Measurements from ENCODE around the gene DCPS. TPM values are rescaled to one million over a fixed set of nuclear protein-coding genes. Genes with fewer than 3 reads are reported as not detected.
"Not testable (repeated sequence)": the region's sequence is repeated elsewhere in the genome, so short reads cannot be mapped to it uniquely, and the experiment has no call there.

The DCPS gene
- total RNA-seq, 1 donor from 2014 or later = 14.5 TPM

DNA sequence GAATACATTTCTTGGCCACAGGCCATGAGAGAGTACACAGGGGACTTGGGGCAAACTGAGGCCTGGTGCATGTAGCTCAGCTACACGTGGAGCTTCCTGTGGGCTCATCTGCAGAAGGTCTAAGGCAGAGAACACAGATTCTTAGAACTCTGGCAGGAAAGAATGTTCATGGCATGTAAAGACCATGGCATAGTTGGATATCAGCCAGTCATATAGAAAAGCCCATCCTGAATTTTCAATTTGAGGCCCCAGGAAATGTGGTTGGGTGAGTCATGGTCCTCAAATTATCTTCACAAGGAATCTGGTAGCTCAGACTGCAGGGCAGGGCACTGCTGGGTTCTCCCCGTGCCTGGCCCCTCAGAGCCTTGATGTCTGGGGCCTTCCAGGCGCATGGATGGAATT is 37.9 kb downstream of the DCPS start:
- DNase-seq (ENCODE audit: low spot score) = no peak
- no peak for ATAC-seq

DNA sequence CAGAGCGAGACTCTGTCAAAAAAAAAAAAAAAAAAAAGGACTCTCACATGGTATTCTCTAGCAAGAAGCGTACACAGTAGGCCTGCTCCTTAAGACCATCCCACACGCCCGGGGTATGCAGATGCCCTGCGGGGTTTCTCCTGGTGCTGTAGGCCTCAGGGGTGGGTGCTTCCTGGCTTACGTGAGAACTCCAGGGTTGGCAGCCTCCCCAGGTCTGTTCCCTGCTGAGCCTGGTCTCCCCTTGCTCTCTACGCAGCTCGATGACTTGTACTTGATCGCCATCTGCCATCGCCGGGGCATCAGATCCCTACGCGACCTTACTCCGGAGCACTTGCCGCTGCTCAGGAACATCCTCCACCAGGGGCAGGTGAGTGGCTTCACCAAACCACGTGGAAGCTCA is 39.2 kb downstream of the DCPS start:
- no peak for ATAC-seq
- no peak for DNase-seq (ENCODE audit: low spot score)

DNA sequence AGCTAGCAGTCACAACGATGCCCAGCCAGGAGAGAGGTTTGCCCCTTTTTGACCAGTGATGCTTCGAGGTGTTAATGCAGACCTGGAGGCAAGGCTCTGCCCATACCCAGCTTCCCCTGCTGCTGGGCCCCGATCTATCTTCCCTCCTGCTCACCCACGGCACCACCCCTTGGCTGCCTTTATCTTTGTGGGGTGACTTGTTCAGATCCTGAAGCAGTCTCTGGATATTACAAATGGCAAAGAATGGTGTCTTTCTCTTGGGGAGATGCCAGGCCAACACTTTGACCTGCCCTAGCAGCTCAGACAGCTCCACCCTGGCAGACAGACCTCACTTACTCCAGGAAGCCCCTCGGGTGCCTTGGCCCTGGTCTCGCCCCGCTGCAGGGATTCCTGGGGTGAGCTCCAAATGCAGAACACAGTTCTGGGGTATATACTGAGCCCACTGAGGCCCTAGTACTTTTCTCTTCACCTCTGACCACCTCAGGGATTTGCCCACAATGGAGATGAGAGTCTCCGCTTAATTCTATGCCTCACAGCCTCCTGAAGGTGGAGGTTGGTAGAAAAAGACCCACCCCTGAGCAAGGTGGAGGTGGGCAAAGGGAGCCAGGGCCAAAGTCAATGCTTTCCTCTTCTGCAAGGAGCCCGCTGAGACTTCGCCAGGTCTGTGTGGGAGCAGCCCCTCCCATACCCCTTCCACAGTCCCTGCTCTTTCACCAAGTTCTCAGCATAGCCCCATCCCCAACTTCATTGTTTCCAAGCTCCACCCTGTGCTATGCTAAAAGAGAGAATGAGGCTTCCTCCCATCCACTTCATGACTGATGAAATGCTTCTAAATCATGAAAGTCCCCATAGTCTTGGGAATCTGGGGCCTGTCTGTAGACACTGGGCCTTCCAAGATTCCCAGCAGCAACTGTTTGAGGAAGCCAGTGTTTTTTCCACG is 40.6 kb downstream of the DCPS start:
- no peak for ATAC-seq
- DNase-seq (ENCODE audit: low spot score) = no peak

DNA sequence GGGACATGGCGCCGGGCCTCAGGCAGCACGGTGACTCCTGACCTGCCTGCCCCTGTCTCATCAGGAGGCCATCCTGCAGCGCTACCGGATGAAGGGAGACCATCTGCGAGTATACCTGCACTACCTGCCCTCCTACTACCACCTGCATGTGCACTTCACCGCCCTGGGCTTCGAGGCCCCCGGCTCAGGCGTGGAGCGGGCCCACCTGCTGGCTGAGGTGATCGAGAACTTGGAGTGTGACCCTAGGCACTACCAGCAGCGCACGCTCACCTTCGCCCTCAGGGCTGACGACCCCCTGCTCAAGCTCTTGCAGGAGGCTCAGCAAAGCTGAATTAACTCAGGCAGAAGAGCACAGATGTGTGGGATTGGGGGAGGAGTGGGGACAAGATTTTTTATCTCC is 41.4 kb downstream of the DCPS start:
- ATAC-seq (no peak), DNase-seq (ENCODE audit: low spot score) (no peak)

DNA sequence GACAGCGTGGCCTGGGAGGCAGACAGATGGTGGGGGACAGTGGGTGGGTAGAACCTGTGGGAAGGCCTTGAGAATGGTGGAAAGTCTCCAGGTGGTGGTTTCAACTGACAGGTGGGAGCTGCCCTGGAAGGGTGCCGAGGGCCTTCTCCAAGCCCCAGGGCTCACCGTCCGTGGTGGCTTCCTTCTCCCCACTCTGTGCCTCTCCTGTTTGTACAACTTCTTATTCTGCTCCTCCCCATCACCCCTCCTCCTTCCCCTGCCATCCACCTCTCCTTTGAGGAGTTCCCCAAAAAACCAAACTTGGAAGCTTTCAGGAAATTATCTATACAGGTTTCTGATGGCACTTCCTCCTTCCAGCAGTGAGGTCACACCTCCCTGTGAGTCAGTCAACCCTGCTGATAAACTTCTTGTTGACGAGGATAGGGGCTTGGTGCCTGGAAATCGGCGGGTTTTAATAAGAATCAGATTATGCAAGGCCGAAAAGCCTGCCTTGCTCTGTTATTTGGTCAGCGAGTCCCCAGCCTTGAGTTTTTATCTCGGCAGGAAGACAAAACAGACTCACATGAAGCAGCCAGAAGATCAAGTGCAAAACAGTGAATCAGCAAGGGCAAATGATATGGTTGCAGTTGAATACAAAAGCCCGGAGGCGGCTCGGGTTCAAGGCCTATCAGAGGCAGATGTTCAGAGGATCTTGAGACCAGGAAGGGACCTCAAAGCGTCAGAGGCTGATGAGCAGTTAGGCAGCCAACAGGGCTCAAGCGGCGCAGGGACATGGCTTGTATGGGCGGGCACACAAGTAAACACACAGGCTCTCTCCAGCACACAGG is 42.1 kb downstream of the DCPS start:
- ATAC-seq (peak; percentile 63), DNase-seq (ENCODE audit: low spot score) (no peak)

DNA sequence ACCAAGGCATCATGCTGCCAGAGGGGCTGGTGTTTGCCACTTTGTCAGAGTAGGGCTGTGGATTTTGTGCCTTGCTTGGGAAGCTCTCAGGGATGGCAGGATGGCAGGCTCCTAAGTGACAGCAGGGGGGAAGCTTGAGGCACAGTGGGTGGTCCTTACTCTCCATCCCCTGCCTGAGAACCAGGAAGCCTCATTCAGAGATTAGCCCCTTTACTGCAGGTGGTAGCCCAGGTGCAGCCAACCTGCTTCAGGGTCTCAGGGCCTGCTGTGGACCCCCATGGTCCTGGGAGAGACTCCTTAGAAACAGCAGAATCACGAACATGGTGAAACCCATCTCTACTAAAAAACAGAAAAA is 42.7 kb downstream of the DCPS start:
- ATAC-seq (no peak), DNase-seq (ENCODE audit: low spot score) (no peak)

DNA sequence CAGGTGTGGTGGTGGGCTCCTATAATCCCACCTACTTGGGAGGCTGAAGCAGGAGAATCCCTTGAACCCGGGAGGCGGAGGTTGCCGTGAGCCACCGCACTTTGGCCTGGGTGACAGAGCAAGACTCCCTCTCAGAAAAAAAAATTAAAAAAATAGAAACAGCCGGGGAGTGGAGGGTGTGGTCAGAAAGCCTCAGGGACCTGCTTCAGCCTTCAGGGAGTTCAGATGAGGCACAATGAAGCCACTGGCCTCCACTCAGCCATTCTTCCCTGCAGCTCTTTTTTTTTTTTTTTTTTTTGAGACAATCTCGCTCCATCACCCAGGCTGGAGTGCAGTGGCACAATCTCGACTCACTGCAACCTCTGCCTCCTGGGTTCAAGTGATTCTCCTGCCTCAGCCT is 43.1 kb downstream of the DCPS start:
- ATAC-seq; DNase-seq (ENCODE audit: low spot score): not testable (repeated sequence)

DNA sequence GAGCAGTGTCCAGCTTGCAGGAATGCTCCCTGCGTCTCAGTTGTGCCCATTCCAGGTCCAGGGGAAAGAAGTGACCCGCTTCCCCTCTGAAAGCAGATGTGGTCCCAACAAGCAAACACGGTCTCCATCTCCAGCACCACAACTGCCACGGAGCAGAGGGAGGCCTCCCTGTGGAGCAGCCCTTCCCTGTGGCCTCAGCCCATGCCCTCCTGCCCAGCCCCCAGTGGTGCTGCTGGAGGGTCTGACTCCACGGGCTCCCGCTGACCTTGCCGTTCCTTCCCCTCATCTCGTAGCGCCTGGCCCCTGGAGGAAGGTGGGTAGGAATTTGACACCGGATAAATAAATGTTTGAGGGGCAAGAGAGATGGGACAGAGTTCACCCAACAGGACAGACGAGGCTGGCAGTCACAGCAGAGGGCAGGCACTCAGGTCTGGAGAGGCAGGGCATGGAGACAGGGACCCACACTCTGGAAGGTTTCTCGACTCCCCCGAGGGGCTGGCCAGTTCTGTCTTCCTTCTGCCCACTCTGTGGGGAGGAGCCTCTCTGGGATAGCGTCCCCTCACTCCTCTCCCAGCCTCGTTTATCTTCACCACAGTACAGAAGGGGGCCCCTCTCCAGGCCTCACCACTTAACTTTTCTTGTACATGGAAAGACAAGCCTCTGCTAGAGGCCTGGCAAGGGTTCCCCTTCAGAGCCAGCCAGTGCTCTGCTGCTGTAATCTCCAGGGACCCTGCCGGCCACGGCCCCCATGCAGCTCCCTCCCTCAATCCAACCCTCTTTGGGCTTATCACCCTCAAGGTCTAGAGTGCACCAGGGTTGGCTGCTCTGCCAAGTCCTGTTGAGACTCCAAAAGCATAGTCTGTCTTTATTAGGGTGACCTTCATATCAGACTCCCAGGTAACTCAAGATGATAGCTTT is 44.1 kb downstream of the DCPS start:
- no peak for ATAC-seq
- DNase-seq (ENCODE audit: low spot score) = no peak

DNA sequence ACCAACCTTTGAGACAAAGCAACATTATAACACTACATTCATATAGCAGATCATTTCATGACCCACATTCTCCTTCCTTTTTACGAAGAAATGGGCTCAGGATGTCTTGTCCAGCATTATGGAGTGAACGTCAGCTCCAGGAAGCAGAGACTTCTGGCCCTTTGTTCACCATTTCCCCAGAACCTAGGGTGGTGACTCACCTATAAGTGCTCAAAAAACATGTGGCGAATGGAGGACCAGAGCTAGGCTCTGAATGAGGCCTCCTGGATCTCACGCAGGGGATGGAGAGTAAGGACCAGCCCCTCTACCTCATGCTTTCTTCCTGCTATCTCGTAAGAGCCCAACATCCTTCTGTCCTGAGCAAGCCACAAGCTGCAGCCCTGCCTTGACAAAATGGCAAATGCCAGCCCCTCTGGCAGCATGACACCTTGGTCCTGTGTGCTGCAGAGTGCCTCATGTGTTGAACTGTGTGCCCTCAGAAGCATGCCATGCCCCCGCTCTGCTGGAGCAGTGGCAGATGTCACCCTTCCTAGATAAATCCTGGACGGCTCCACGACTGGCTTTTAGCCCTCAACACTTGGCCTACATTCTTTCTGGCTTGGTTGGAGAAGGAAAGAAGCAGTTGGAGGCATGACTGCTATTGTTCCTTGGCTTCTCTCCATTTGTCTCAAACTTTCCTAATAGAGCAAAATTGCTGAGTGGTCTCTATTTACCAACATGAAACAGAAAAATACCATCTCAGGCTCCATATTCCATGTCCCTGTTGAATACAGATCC is 45.1 kb downstream of the DCPS start:
- peak; percentile 19 for ATAC-seq
- DNase-seq (ENCODE audit: low spot score) = no peak

DNA sequence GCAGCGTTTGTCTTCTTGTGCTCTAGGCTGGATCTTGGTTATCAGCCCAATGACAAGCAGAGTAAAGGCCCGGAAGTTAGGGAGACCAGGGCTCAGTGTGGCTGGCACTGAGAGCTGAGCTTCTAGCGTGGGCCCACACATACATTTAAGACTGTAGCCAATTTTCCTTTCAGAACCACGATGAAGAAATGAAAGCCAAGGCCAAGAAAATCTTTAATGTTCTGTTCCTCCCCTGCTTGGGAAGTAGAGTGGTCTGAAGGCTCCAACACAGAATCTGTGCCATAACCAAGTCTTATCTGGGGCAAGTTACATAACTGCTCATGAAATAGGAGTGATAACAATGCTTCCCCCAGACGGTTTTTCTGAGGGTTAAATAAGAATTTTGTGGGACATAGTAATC is 47.0 kb downstream of the DCPS start:
- no peak for DNase-seq (ENCODE audit: low spot score)
- ATAC-seq = no peak

DNA sequence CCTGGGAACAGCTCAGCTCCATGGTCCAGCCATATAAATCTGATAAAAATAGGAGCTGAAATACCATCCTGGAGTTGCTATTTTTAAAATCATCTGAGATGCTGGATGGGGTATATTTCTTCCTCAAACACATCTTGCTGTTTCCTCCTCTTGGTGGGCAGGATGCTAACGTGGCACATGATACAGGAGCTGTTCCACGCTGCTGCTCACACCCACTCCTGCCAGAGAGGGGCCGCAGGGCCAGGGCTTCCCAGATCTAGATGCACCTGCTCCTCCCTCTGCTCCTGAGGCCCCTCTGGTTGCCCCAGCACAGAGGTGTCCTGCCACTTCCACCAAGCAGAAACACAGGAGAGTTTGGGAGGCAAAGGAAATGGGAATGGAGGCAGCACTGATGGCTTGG is 48.3 kb downstream of the DCPS start:
- no peak for DNase-seq (ENCODE audit: low spot score)

DNA sequence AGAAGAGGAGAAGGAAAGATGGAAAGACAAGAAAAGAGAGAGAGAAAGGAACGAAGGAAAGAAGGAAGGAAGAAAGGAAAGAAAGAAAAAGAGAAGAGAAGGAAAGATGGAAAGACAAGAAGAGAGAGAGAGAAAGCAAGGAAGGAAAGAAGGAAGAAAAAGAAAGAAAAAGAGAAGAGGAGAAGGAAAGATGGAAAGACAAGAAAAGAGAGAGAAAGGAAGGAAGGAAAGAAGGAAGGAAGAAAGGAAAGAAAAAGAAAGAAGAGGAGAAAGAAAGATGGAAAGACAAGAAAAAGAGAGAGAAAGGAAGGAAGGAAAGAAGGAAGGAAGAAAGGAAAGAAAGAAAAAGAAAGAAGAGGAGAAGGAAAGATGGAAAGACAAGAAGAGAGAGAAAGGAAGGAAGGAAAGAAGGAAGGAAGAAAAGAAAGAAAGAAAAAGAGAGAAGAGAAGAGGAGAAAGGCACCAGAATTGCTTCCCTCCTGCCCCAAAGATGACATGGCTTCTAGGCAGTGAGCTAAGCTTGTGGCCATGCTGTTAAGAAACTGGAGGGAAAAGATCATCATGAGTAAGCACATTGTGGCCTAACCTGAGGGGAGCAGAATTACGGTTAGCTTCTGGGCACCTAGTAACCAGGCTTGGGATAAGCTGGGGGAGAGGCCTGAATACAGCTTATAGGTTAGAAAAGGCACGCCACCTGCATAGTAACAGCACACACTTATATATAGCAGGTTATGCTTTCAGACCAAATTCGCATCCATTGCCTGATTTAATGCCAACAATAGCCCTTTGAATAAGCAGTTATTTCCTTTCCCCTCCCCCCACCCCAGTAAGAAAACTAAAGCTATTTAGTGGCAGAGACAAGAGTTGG is 49.3 kb downstream of the DCPS start:
- DNase-seq (ENCODE audit: low spot score) = no peak

More for the DNA sequence above, 48.3 kb downstream of the DCPS start:
- no peak for ATAC-seq

DNA sequence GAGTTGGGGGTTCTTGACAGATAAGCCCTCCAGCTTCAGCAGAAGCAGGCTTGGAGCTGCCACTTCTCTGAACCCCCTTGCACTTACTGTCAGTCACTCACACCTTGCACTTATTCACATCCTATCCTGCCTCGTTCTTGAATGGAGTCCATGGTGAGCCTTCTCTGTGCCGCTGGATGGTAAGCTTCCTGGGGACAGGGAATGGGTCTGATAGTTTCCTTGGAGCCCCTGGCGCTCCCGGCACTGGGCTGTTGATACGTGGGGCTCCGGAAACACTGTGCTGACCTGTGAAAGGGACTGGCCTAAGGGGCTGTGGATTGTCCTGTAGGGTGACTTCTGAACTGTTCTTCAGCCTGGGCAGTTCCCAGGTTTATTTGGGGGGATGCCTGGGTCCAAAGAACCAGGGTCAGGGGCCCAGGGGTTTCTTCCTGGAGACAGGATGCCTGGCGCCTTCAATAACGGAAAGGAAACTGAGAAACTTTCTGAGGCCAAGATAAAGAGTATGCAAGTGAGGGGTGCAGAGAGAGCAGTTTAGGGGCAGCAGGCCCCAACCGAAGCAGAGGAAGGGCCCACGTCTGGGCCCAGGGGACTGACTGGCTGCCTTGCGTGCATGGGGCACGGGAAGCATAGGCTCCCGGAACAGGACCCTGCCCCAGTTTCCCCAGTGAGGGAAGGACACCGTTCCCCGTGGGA is 50.9 kb downstream of the DCPS start:
- ATAC-seq (no peak), DNase-seq (ENCODE audit: low spot score) (no peak)

More for the DNA sequence above, 49.3 kb downstream of the DCPS start:
- no peak for ATAC-seq

DNA sequence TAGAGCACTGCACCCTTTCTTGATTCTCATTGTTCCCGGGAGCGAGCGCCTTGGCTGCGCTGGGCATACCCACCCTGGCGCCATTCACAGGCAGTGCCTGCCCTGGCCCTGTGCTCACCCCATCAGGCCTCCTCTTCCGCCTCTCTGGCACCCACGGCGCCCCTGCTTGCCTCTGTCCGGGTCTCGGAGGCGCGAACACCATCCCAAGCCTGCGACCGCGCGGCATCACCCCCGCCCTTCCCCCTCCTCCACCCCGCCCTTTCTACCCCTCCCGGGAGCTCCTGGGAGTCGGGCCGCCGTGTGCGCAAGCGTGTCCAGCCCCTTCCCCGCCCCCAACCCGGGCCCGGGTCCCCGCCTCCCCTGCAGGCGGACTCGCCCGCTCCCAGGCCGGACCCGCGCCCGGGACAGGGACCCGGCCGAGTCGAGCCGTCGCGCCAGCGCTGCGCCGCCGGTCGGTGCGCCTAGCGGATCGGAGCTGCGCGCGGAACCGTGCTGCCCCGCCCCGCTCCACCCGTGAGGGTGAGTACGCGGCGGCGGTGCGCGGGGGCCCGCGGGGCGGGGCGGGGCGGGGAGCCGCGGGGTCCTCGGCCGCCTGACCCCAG is 51.6 kb downstream of the DCPS start, which contains the start of gene ST3GAL4:
TSS of gene ST3GAL4 (plus strand) at position 363 of the 602 bp plus-strand sequence. CDS start 50,470 bp downstream, outside the sequence.
- peak; percentile 87 for ATAC-seq
- DNase-seq (ENCODE audit: low spot score) = peak; percentile 88

DNA sequence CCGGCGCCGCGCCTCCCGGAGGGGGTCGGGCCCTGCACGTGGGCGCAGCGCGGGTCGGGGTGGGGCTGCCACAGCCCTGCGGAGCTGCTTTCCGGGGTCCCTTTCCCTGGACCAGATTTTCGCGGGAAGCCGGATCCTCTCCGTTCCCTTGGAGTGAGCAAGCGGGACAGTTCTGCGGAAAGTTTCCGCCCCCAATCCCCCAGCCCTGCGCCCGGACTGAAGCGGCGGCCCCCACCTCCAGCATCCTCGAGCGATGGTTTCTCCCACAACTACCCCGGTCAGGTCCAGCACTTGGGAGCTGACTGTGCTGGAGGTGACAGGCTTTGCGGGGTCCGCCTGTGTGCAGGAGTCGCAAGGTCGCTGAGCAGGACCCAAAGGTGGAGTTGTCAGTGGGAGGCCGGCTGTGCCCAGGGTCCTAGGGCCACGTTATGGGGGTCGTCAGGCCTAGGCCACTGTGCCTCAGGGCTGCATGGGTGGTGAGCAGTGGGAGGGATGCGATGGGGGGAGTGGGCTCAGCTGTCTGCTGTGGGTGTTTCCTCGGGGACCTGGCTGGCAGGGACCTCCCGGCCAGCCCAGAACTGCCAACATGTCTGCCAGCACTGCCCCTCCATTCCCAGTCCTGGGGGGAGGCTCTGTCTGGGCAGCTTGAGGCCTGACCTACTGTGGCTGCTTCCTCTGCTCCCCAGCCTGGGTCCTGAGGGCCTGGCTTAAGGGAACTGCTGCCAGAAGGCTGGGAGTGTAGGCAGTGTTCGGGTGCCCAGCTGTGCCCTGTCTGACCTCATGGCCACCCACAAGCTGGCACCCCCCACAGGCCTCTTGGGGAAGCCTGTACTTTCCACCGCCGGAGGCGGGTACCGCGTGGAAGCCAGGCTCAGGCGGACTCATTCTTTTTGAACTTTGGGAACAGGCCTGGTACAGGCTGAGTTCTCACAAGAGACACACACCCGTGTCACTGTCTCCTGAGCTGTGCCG is 52.4 kb downstream of the DCPS start:
- DNase-seq (ENCODE audit: low spot score) = peak; percentile 63
- ATAC-seq = peak; percentile 61

DNA sequence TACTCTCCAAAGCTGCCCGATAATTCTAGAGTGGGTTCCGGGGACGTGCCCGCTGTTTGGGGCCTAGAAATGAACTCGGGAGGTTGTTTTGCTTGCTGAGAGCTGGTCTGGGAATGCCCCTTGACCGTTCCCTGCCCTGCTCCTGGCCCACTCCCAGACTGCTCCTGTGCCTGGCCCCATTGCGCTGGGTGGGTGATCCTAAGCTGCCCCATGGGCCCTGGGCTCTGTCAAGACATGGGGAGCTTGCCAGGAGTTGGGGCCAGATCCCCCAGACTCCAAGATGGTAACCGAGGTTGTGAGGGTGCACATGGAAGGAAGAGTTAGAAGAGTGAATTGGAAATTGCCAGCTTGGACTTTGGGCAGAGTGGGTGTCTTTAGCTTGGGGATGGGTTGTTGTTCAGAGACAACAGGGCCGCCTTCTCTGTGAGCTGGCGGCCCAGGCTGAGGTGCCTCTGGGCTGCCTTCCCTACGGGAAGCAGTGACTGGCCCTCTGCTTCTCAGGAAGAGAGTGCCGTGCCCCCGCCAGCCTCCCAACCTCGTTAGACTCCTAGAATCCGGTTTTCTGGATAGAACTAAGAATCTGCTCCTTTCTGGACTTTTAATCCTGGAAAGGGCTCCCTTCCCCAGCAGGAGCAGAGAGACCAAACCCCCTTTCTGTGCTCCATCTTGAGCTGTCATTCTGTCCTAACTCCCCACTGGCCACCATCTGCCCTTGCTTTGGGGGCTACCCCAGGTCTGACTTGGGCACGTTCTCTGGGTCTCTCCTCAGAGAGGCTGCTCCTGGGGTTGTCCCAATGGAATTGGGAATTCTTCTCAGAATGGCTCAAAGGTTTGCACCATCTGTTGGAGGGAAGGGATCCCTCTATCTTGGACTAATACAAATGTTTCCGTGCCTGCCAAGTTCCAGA is 53.4 kb downstream of the DCPS start:
- peak; percentile 57 for ATAC-seq
- DNase-seq (ENCODE audit: low spot score) = peak; percentile 64
